ENCODE measurements around the gene CDC42BPB. TPM values are rescaled to one million over a fixed set of nuclear protein-coding genes. Genes with fewer than 3 reads are reported as not detected.
A peak's percentile ranks its signal among the peaks of the same experiment; 100 is the strongest.

CDC42BPB gene
- total and polyA plus RNA-seq, 2 of the 13 experiments (the other 11 are each of a cell fraction or from before 2014, with no cell fraction given): 19.7 to 32.3 TPM

GRCh38 chr14:103031956-103032355, 25.4 kb downstream of the CDC42BPB start:
- peak; percentile 67 for ATAC-seq
- in situ Hi-C loops (cut with HindIII; ENCODE audit: extremely low pct_ligation_motif_present, low pct_unique_long_range_greater_than_20kb) (no loop called here), intact Hi-C loops (cut with micrococcal nuclease; ENCODE audit: unreplicated experiment) (no loop called here)
- 88% methylated on average over 9 of the region's 9 CpGs for WGBS (ENCODE audit: low lambda C conversion rate)
- Histone ChIP-seq H3K9me3 (ENCODE audit: low read length) (no peaks in the 10 kb centered on the region), H3K27me3 (ENCODE audit: control insufficient read depth in 1 of 2, insufficient read depth in 2 of 2, low read length in 2 of 2) (no peaks in the 10 kb centered on the region), H3K79me2 (ENCODE audit: insufficient read depth, low read length) (peaks cover 25% of the 10 kb centered on the region), H4K20me1 (ENCODE audit: insufficient read depth, low read length) (peaks cover 10% of the 10 kb centered on the region), H3K4me3 (replicated peaks in 1 of 3; ENCODE audit: insufficient read depth in 1 of 3, low read depth in 2 of 3, low read length in 3 of 3) (no peak overlapping the region), H2AFZ (ENCODE audit: low read length) (no peak overlapping the region), H3K4me2 (ENCODE audit: low read depth, low read length) (no peak overlapping the region), H3K9ac (ENCODE audit: insufficient read depth, low read depth, low read length) (no peak overlapping the region), H3K4me1 (ENCODE audit: insufficient read depth, low read length) (peaks cover 7% of the 10 kb centered on the region; the same call in 1 of the 2 replicates), H3K27ac (ENCODE audit: extremely low read length, insufficient read depth, low read length) (no peak overlapping the region), H3K36me3 (replicated peaks in 1 of 2; ENCODE audit: control insufficient read depth in 1 of 2, insufficient read depth in 2 of 2, low read length in 2 of 2) (no peaks in the 10 kb centered on the region; a peak in 1 of 5 replicates)
- no peak for DNase-seq (ENCODE audit: low spot score)
- no TSS peak for BruUV-seq (replicated peaks)
- no peak for FAIRE-seq
- ChIA-PET POLR2A (no interaction called here), CTCF (ENCODE audit: low intra/inter-chr PET ratio, low total read pairs) (interaction anchor here (0.9 kb wide), 1 partner anchor 41 kb away, joined by 3 read pairs; no protein-coding TSS in a partner anchor)
- peak; percentile 33; the same call in 1 of the 2 replicates for TF ChIP-seq ZBTB38 (CRISPR knock-in tag; IDR thresholded peaks at IDR 0.05)
- TF ChIP-seq CERS6 (CRISPR knock-in tag; IDR thresholded peaks at IDR 0.05): no peak
- TF ChIP-seq CTCF (CRISPR knock-in tag; IDR thresholded peaks at IDR 0.05): peak; percentile 24; the same call in 1 of the 2 replicates
- no peak for TF ChIP-seq FOXO1 (CRISPR knock-in tag; IDR thresholded peaks at IDR 0.05)
- peak; percentile 63; the same call in 1 of the 2 replicates for TF ChIP-seq ZBTB33 (CRISPR knock-in tag; IDR thresholded peaks at IDR 0.05)
- peak; percentile 23; the same call in 1 of the 2 replicates for TF ChIP-seq STAG1 (CRISPR knock-in tag; IDR thresholded peaks at IDR 0.05)
